OCI-LY7 (cell line): ENCODE results near the gene NGEF. TPM values are rescaled to one million over a fixed set of nuclear protein-coding genes. Genes with fewer than 3 reads are reported as not detected.

Experiments used
- BruUV-seq: library from RNA; stranded (reverse); fragments of 400-500 nt; replicated peaks from 2 replicates; lab custom pipeline; 2021; lab: Mats Ljungman, UMichigan
- CTCF ChIA-PET: fragments of 300-600 bp; sonication (Branson Sonifier 250); formaldehyde crosslinking; loops from one replicate; lab custom pipeline; 2022; ENCODE audit warnings: antibody characterized with exemption; ENCODE audit not compliant: unreplicated experiment; lab: Charles Lee
- POLR2A ChIA-PET: fragments of 300-600 bp; sonication (Branson Sonifier 250); formaldehyde crosslinking; loops from one replicate; lab custom pipeline; 2022; ENCODE audit warnings: antibody characterized with exemption; lab: Charles Lee
- DNase-seq: peaks from one replicate; pipeline ENCODE4 v3.0.0-alpha.2; 2015; ENCODE audit warnings: low spot score
- H2AFZ ChIP-seq: fragments of 200-600 bp; sonication (generic), shearing (Covaris generic); 2 replicates; pipeline ENCODE4 v1.6.1; 2014; ENCODE audit warnings: mild to moderate bottlenecking, antibody characterized with exemption, low read length, moderate library complexity
- H3K27ac ChIP-seq: fragments of 200-600 bp; sonication (generic); 2 replicates; pipeline ENCODE4 v1.5.1; 2014; ENCODE audit warnings: mixed run types, low read depth, mild to moderate bottlenecking, moderate library complexity, low read length, inconsistent platforms; ENCODE audit not compliant: poor library complexity, severe bottlenecking
- H3K36me3 ChIP-seq: fragments of 200-600 bp; sonication (generic); 2 replicates; pipeline ENCODE4 v1.6.1; 2014; ENCODE audit warnings: mild to moderate bottlenecking, antibody characterized with exemption, low read length, moderate library complexity, mixed read lengths; ENCODE audit not compliant: insufficient read depth
- H3K4me1 ChIP-seq: fragments of 200-600 bp; sonication (generic); 2 replicates; pipeline ENCODE4 v1.5.1; 2014; ENCODE audit warnings: mild to moderate bottlenecking, low read length; ENCODE audit not compliant: insufficient read depth, poor library complexity, severe bottlenecking
- H3K4me2 ChIP-seq: fragments of 200-600 bp; sonication (generic); 2 replicates; pipeline ENCODE4 v1.6.1; 2014; ENCODE audit warnings: mild to moderate bottlenecking, low read length
- H3K4me3 ChIP-seq: fragments of 200-600 bp; sonication (generic); 2 replicates; pipeline ENCODE4 v1.5.1; 2014; ENCODE audit warnings: mild to moderate bottlenecking, low read depth, low read length; ENCODE audit not compliant: poor library complexity, severe bottlenecking
- H3K79me2 ChIP-seq: fragments of 200-600 bp; sonication (generic); 2 replicates; pipeline ENCODE4 v1.6.1; 2016; ENCODE audit warnings: low read depth, mild to moderate bottlenecking, low read length, moderate library complexity, mixed read lengths; ENCODE audit not compliant: insufficient read depth
- H3K9me2 ChIP-seq: fragments of 200-600 bp; sonication (generic); 2 replicates; pipeline ENCODE4 v1.6.1; 2016; ENCODE audit warnings: mild to moderate bottlenecking, low read length, mixed read lengths; ENCODE audit not compliant: insufficient read depth
- H3K9me3 ChIP-seq: fragments of 200-600 bp; sonication (generic); 2 replicates; pipeline ENCODE4 v1.6.1; 2014; ENCODE audit warnings: mild to moderate bottlenecking, mixed run types, low read length, mixed read lengths
- H4K20me1 ChIP-seq: fragments of 200-600 bp; sonication (generic); 2 replicates; pipeline ENCODE4 v1.6.1; 2014; ENCODE audit warnings: mild to moderate bottlenecking, antibody characterized with exemption, low read length, moderate library complexity, mixed read lengths; ENCODE audit not compliant: insufficient read depth
- EZH2phosphoT487 ChIP-seq: fragments of 200-600 bp; sonication (generic); IDR thresholded peaks from 2 replicates; pipeline ENCODE4 v1.6.1; 2018; ENCODE audit warnings: low read depth, borderline replicate concordance, mild to moderate bottlenecking, mixed run types, antibody characterized with exemption, low read length, moderate library complexity, mixed read lengths
- intact Hi-C: fragments of 100-400 bp; cut with micrococcal nuclease; formaldehyde crosslinking; loops from one replicate; pipeline ENCODE4 v1.10.0; 2022; ENCODE audit not compliant: unreplicated experiment
- total RNA-seq, 2 experiments: library from RNA; depleted of rRNA in 1 of 2; stranded (reverse); fragments of >200 nt in 1 of 2; shearing (Covaris generic) in 1 of 2; gene quantifications; 2 replicates each; pipeline ENCODE4 v1.2.3, GENCODE V29; 2014 to 2022
- TF ChIP-seq, protein P1 (sequence below): fragments of 200-600 bp; sonication (generic); conservative IDR thresholded peaks from 2 replicates; pipeline ENCODE4 v1.5.1; 2014; ENCODE audit warnings: mild to moderate bottlenecking, antibody characterized with exemption, low read length, moderate library complexity, mixed read lengths

The NGEF gene
- total RNA-seq, 2 experiments from 2014 or later, result 0.82 TPM; not detected in 1

DNA sequence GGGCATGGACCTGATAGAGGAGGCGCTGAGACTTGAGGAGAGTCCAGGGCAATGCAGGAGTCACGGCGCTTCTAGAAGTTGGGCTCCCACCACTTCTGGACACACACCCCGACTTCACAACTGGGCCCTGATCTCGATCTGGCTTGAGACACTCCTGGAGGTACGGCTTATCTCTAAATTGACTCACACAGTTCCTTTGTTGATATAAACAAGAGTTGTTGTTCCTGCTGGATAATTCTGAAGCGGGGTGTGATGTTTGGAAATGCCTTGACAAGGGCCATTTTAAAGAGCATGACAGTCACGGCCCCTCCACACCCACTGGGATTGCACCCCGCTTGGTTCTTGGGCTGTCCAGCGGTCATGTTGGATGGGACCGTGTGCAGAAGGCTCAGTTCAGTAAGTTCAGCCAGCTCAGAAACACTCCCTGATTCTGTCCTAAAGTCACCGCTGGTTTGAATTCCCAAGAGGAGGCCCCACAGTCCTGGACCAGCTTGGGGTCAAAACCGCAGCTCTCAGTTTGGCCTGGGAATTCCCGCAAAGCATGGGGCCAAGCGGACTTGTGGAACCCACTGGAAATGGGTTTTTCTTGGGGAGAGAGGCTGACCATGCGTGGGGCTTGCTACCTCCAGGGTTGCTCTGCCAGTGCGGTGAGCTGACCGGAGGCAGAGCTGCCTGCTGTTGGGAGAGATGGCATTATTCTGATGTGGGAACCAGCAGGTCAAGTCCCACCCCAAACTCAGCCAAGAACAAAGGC is 10.1 kb upstream of the NGEF start:
- ChIA-PET CTCF (no interaction called here), POLR2A (no interaction called here)
- Histone ChIP-seq H3K36me3 (no peaks in the 10 kb centered on the region), H3K4me1 (no peaks in the 10 kb centered on the region), H3K27ac (no peak overlapping the region), H3K9me2 (no peaks in the 10 kb centered on the region), H3K4me3 (no peak overlapping the region), H2AFZ (no peak overlapping the region), H4K20me1 (no peaks in the 10 kb centered on the region), H3K79me2 (no peaks in the 10 kb centered on the region), H3K9me3 (no peaks in the 10 kb centered on the region), H3K4me2 (no peak overlapping the region)
- DNase-seq, result no peak
- no TSS peak for BruUV-seq
- TF ChIP-seq EZH2phosphoT487, result no peak
- TF ChIP-seq, protein P1, sequence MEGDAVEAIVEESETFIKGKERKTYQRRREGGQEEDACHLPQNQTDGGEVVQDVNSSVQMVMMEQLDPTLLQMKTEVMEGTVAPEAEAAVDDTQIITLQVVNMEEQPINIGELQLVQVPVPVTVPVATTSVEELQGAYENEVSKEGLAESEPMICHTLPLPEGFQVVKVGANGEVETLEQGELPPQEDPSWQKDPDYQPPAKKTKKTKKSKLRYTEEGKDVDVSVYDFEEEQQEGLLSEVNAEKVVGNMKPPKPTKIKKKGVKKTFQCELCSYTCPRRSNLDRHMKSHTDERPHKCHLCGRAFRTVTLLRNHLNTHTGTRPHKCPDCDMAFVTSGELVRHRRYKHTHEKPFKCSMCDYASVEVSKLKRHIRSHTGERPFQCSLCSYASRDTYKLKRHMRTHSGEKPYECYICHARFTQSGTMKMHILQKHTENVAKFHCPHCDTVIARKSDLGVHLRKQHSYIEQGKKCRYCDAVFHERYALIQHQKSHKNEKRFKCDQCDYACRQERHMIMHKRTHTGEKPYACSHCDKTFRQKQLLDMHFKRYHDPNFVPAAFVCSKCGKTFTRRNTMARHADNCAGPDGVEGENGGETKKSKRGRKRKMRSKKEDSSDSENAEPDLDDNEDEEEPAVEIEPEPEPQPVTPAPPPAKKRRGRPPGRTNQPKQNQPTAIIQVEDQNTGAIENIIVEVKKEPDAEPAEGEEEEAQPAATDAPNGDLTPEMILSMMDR, result no peak
- intact Hi-C loops, result no loop called here

DNA sequence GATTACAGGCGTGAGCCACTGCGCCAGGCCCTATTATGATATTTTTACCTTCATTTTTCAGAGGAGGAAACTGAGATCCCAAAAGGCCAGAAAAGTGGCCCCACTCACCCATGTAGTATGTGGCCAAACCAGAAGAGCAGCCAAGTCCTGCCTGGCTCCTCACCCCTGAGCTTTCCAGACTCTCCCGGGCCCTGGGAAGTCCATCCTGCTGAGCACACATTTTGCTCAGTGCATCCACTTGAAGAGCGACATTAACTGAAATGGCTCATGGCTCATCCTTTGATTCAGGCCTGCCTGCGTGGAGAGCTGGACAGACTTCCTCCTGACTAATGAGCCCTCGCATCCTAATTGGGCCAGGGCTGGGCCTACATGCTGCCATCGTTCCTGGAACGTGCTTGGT is 9.5 kb upstream of the NGEF start:
- ChIA-PET POLR2A (no interaction called here), CTCF (no interaction called here)
- Histone ChIP-seq H3K36me3 (no peaks in the 10 kb centered on the region), H4K20me1 (no peaks in the 10 kb centered on the region), H3K9me2 (no peaks in the 10 kb centered on the region), H3K4me3 (no peak overlapping the region), H2AFZ (no peak overlapping the region), H3K79me2 (no peaks in the 10 kb centered on the region), H3K4me2 (no peak overlapping the region), H3K27ac (no peak overlapping the region), H3K9me3 (no peaks in the 10 kb centered on the region), H3K4me1 (no peaks in the 10 kb centered on the region)
- no TSS peak for BruUV-seq
- intact Hi-C loops, result no loop called here
- TF ChIP-seq EZH2phosphoT487, result no peak
- TF ChIP-seq, protein P1, result no peak
- no peak for DNase-seq

DNA sequence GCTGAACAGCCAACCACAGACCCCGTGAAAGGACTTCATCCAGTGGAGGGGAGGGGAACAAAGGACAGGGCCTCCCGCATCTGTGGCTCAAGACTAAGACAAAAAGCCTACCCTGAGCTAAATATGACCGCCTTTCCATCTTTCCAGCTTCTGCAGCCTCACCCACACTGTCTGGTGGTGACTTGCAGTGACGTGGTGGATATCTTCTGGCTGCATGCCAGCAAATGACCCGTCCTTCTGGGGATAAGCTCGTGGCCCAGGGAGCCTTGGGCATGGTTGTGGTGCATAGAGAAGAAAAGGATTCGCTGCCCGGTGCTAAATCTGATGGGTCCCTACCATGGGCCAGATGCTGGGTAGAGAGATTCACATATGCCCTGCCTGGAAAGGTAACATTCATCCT is 8.7 kb upstream of the NGEF start:
- ChIA-PET POLR2A (no interaction called here), CTCF (no interaction called here)
- no peaks in the 10 kb centered on the region for H3K4me1 ChIP-seq
- H3K4me3 ChIP-seq, result no peak overlapping the region
- no peak overlapping the region for H2AFZ ChIP-seq
- intact Hi-C loops, result no loop called here
- no peaks in the 10 kb centered on the region for H3K36me3 ChIP-seq
- H3K79me2 ChIP-seq, result no peaks in the 10 kb centered on the region
- no peak overlapping the region for H3K4me2 ChIP-seq
- no peaks in the 10 kb centered on the region for H4K20me1 ChIP-seq
- no peaks in the 10 kb centered on the region for H3K9me2 ChIP-seq
- no peak overlapping the region for H3K27ac ChIP-seq
- no peak for DNase-seq
- no TSS peak for BruUV-seq
- H3K9me3 ChIP-seq, result no peaks in the 10 kb centered on the region
- TF ChIP-seq, protein P1, result no peak
- TF ChIP-seq EZH2phosphoT487, result no peak
